Muscle layer of colon (tissue), 2 donors: ENCODE data around the gene CADPS2.

Experiments used
- H3K27ac ChIP-seq: one replicate; pipeline ENCODE4 v1.7.0; 2013; ENCODE audit warnings: low read depth, mild to moderate bottlenecking, low read length, moderate library complexity
- H3K27me3 ChIP-seq, 2 donors: one replicate each; pipeline ENCODE4 v1.7.0; 2013; ENCODE audit warnings: low read length in 2 of 2, mild to moderate bottlenecking in 2 of 2; ENCODE audit not compliant: insufficient read depth in 2 of 2, control insufficient read depth in 1 of 2
- H3K36me3 ChIP-seq: one replicate; pipeline ENCODE4 v1.7.0; 2013; ENCODE audit warnings: mild to moderate bottlenecking, low read length; ENCODE audit not compliant: insufficient read depth
- H3K4me1 ChIP-seq: one replicate; pipeline ENCODE4 v1.7.0; 2013; ENCODE audit warnings: mild to moderate bottlenecking, low read length; ENCODE audit not compliant: insufficient read depth
- H3K4me3 ChIP-seq, 2 donors: one replicate each; pipeline ENCODE4 v1.7.0; 2013; ENCODE audit warnings: low read length in 2 of 2, low read depth in 1 of 2, mild to moderate bottlenecking in 1 of 2, moderate library complexity in 1 of 2
- H3K9ac ChIP-seq: one replicate; pipeline ENCODE4 v1.7.0; 2013; ENCODE audit warnings: low read length
- H3K9me3 ChIP-seq: one replicate; pipeline ENCODE4 v1.7.0; 2013; ENCODE audit warnings: mild to moderate bottlenecking, low read length
- donor health status: abdominal sarcoma.
- donor health status: Adenocarcinoma of cecum.

Gene CADPS2

DNA sequence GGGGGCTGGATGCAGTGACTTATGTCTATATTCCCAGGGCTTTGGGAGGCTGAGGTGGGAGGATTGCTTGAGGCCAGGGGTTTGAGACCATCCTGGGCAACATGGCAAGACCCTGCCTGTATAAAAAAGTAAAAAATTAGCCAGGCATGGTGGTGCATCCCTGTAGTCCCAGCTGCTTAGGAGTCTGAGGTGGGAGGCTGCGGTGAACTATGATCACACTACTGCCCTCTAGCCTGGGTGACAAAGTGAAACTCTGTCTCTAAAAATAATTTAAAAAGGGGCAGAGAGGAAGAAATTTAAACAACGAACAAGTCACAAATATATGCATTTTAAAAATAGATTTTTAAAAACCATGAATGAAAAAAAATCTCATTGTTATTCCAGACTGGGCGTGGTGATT, 535.6 kb downstream of the CADPS2 start:
- Histone ChIP-seq H3K27ac (no peak overlapping the region), H3K9me3 (no peaks in the 10 kb centered on the region), H3K4me1 (no peaks in the 10 kb centered on the region), H3K27me3 (no peaks in the 10 kb centered on the region), H3K9ac (no peak overlapping the region), H3K4me3 (no peak overlapping the region), H3K36me3 (no peaks in the 10 kb centered on the region)

DNA sequence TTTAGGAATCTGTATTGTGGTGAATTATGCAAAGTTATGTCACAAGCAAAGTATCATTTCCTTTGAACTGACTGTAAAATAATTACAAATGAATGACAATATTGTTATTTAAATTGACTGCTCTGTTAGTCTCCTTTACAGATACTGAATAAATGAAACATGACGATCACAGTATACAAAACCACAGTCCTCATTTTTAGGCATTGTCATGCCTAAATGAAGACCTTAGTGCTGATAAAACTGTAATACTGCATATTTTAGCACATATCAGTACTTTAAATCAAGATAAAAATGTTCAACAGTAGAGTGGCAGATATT, 542.0 kb downstream of the CADPS2 start:
- Histone ChIP-seq H3K9me3 (no peaks in the 10 kb centered on the region), H3K27ac (no peak overlapping the region), H3K9ac (no peak overlapping the region), H3K4me1 (no peaks in the 10 kb centered on the region), H3K4me3 (no peak overlapping the region), H3K27me3 (no peaks in the 10 kb centered on the region), H3K36me3 (no peaks in the 10 kb centered on the region)

DNA sequence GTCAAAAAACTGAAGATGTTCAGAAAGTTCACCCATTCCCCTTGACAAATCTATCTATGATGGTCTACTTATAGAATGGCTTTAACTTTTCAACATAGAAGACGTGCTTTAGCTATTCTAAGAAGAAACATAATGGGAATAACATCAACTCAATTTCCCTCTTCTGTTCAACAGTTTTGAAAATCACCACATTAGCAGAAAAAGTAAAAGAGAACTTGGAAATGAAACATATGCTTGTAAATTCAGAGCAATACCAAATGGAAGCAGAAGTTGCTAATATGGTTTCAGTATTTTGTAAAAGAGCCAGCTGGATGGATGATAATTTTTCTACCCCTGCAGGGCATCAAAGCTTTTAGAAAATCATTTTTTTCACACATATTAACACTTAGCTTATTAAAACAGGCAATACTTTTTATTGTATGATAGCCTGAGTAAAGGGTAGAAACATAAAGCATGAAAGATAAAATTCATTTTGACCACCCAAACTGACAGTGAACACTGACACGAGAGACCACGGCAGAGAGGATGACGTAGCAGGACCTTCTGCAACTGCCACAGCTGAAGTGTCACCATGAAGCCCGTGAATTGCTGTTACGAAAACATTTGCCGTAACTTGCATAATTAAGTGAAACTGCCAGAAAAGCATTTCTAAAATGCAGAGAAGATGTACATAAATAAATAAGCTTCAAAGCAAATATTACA, 542.5 kb downstream of the CADPS2 start:
- H3K4me1 ChIP-seq: no peaks in the 10 kb centered on the region
- no peak overlapping the region for H3K4me3 ChIP-seq
- no peaks in the 10 kb centered on the region for H3K36me3 ChIP-seq
- no peaks in the 10 kb centered on the region for H3K27me3 ChIP-seq
- no peak overlapping the region for H3K9ac ChIP-seq
- no peaks in the 10 kb centered on the region for H3K9me3 ChIP-seq
- no peak overlapping the region for H3K27ac ChIP-seq

DNA sequence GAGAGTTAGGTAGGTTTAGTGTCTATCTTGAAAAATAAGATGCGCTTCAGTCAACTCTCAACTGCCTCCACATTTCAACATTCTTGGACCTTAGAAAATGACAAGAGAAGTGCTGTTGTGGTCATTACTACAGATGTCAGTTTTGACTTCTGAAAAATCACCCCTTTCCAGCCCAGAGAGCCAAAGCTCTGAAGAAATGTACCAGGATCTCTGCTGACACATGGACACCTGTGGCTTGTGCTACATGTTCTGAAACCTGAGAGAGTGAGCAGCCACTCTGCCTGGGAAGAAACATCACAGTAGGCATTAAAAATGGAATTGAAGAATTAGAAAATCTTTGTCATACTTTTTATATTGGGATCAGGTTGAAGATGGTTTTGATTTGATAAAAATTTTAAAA, 545.8 kb downstream of the CADPS2 start:
- H3K36me3 ChIP-seq: no peaks in the 10 kb centered on the region
- no peak overlapping the region for H3K27ac ChIP-seq
- no peaks in the 10 kb centered on the region for H3K9me3 ChIP-seq
- no peaks in the 10 kb centered on the region for H3K4me1 ChIP-seq
- H3K9ac ChIP-seq: no peak overlapping the region
- H3K27me3 ChIP-seq: no peaks in the 10 kb centered on the region
- no peak overlapping the region for H3K4me3 ChIP-seq

DNA sequence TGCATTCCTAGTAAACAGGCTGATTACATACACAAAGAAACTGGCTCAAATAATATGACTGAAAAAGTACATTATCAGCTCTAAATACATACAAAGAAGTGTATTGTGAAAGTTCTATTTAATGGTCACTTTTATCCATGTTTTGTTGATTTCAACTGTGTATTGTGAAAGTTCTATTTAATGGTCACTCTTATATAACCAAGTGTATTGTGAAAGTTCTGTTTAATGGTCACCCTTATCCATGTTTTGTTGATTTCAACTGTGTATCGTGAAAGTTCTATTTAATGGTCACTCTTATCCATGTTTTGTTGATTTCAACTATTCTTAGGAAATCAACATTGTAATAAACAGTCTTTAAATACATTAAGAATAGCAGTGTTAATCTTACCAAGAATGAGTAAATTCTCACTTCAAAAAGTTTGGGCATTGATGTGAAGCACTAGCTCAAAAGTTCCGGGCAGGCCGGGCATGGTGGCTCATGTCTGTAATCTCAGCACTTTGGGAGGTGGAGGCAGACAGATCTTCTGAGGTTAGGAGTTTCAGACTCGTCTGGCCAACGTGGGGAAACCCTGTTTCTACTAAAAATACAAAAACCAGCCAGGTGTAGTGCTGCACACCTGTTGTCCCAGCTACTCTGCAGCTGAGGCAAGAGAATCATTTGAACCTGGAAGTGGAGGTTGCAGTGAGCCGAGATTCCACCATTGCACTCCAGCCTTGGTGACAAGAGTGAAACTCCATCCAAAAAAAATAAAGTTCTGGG, 546.9 kb downstream of the CADPS2 start:
- no peaks in the 10 kb centered on the region for H3K36me3 ChIP-seq
- no peaks in the 10 kb centered on the region for H3K27me3 ChIP-seq
- H3K9me3 ChIP-seq: no peaks in the 10 kb centered on the region
- no peak overlapping the region for H3K27ac ChIP-seq
- no peak overlapping the region for H3K4me3 ChIP-seq
- no peak overlapping the region for H3K9ac ChIP-seq
- H3K4me1 ChIP-seq: no peaks in the 10 kb centered on the region

DNA sequence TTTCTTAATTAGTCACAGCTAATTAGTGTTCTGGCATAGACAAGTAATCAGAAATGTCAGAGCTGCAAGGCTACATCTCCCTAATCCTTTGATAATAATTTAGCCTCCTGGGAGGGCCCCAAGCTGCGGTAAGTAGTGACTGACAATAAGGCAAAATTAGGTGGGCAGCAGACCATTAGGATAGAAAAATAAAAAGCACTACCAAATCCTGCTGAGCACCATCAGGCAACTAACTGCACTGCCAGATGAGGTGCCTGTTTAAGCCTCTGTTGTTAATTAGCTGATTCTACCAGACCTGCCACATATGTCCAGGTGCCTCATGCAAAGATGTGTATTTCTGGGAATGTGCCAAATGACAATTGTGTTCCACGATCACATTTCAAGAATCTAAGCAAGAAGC, 549.2 kb downstream of the CADPS2 start:
- Histone ChIP-seq H3K9ac (no peak overlapping the region), H3K27ac (no peak overlapping the region), H3K36me3 (no peaks in the 10 kb centered on the region), H3K4me1 (no peaks in the 10 kb centered on the region), H3K27me3 (no peaks in the 10 kb centered on the region), H3K4me3 (no peak overlapping the region), H3K9me3 (no peaks in the 10 kb centered on the region)

DNA sequence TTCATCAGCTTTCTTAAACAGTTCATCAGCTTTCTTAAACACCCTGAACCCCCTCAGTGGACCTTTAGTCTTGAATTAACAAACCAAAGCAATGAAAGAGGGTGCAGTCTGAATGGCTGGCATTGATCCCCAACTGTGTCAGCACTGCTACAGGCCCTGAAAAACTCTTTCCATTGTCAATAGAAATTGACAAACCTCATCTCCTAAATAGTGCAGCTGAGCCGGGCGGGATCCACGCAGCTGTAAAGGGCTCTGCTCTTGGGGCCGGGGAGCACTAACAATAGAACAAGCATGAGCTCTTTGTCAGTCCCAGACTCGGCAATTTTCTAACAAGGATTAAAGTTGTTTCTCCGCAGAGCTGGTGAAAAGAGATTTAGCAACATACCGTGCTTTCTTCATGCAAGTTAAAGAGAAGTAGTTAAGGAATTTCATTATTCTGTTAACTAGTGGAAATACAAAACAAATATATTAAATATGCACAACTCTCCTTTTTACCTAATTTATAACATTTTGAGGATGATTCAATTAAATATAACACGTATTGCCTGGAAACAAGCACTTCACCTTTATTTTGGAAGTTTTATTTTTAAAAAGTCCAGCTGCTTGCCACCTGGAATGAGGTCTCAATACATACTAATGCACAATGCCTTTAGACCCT, 557.0 kb downstream of the CADPS2 start:
- no peak overlapping the region for H3K4me3 ChIP-seq
- no peaks in the 10 kb centered on the region for H3K9me3 ChIP-seq
- H3K36me3 ChIP-seq: no peaks in the 10 kb centered on the region

DNA sequence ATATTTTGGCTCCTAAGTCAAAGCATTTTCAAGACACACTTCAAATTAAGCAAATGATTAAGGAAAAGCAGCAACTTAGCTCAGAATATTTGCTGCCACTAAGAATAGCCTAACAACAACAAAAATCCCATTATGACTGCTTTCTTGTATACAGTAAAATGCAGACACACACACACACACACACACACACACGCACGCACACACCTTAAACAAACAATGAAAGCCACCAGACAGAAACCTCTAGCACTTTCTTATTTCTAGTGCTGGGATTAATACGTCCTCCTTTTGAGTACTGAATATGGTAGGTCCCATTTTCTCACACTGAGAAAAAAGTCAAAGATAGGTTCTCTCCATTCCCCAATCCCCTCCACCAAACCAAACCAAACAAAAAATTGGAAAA, 558.3 kb downstream of the CADPS2 start:
- H3K4me1 ChIP-seq: no peaks in the 10 kb centered on the region

More for the DNA sequence above, 557.0 kb downstream of the CADPS2 start:
- Histone ChIP-seq H3K9ac (no peak overlapping the region), H3K4me1 (no peaks in the 10 kb centered on the region), H3K27me3 (no peaks in the 10 kb centered on the region), H3K27ac (no peak overlapping the region)

DNA sequence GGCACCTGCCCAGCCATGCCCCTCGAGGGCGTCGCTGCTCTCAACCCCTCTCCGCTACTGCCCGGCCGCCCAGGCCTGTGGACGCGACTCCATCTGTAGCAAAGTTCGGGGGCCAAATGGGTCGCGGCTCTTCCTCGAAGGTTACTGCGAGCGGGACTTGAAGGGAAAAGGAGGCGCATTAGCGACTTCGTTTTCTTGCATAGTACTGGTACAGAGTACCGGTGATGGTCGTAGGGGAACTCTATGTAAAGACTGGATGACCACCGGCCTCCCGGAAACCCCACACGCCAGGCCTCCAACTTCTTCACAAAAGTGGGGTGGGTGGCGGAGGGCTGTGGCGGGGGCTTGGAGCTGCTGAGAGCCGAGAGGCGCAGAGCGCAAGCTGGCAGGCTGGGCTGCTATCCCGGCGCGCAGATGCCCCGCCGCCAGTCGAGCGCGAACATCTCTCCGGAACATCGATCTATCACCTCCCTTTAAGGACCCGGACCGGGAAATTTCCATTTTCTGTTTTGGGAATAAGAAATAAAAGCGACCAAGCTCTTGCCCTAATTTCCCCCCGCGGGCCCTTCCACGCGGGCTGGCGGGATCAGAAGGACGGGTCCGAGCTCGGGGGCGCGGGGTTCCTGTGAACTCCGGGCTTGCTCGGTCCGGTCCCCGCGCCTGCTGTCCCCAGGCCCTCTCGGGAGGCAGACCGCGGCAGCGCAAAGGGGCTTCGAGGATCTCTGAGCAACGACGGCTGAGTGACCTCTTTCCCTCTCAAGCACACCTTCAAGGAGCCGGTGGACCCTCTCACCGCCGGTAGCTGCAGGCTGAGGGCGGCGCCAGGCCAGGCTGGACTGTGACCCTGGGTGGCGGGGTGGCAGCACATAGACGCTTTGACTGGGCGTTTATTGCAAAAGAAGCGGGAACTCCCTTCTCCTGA, 569.5 kb downstream of the CADPS2 start:
- Histone ChIP-seq H3K9me3 (peaks cover 6% of the 10 kb centered on the region), H3K27ac (no peak overlapping the region), H3K4me1 (peaks cover 7% of the 10 kb centered on the region), H3K9ac (no peak overlapping the region), H3K27me3 (peaks cover 42 to 48% of the 10 kb centered on the region in 2 donors), H3K4me3 (no peak overlapping the region), H3K36me3 (no peaks in the 10 kb centered on the region)

More for the DNA sequence above, 558.3 kb downstream of the CADPS2 start:
- Histone ChIP-seq H3K4me3 (no peak overlapping the region), H3K9ac (no peak overlapping the region), H3K36me3 (no peaks in the 10 kb centered on the region), H3K9me3 (no peaks in the 10 kb centered on the region), H3K27me3 (no peaks in the 10 kb centered on the region), H3K27ac (no peak overlapping the region)

DNA sequence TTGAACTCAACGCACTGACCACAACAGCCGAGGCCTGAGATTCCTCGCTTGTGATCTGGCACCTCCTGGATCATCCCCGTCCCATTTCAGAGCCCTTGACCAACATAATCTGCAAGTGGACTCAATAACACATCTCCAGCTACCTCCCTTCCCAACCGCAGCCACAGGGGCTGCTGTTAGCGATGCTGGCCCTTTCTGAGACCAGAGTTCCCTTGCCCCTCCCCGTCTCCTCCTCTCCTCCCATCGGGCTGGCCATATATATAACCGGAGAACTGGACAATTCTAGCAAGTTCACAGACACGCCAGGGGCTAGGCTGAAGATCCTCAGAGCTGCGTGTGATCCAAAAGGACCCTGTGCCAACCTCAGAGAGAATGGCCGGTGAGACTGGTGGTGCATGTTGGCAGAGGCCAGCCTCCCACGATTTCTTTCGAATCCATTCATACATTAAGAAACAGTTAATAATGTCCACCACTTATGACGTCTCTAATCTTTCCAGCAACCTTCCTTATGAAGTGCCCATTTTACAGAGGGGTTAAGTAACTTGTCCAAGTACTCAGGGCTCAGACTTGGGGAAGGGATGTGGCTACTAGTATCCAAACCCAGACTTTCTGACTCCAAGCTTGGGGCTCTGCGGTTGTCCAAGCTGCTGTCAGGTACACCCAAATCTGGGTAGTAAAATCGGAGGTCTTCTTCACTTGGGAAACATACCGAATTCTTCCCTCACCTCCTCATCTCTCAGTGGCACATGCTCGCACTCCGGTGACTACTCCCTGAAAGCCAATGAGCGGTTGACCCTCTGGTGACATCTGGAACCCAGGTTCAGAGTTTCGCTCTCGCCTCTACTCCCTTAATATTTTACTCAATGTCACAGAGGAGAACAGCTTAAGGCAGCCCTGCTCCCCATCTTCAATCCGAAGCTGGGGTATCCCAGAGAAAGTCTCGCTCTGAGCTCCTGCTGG, 570.5 kb downstream of the CADPS2 start:
- Histone ChIP-seq H3K27ac (no peak overlapping the region), H3K4me3 (no peak overlapping the region), H3K36me3 (no peaks in the 10 kb centered on the region), H3K4me1 (peaks cover 7% of the 10 kb centered on the region), H3K27me3 (peaks cover 52 to 57% of the 10 kb centered on the region in 2 donors), H3K9ac (no peak overlapping the region), H3K9me3 (peaks cover 6% of the 10 kb centered on the region)
